Measurements from ENCODE around the gene MARVELD1. TPM values are rescaled to one million over a fixed set of nuclear protein-coding genes. Genes with fewer than 3 reads are reported as not detected.
A peak's percentile ranks its signal among the peaks of the same experiment; 100 is the strongest.

MARVELD1 gene
- total and polyA plus RNA-seq, 2 of the 13 experiments (the other 11 are each of a cell fraction or from before 2014, with no cell fraction given): not detected

GRCh38 chr10:97707134-97707861 is 6.2 kb upstream of the MARVELD1 start (continued):
- TF ChIP-seq ZBTB40 (IDR thresholded peaks at IDR 0.05) (no peak), ZBTB40 (CRISPR knock-in tag; IDR thresholded peaks at IDR 0.05) (no peak), HNF4G (IDR thresholded peaks at IDR 0.05; ENCODE audit: borderline replicate concordance, low read depth, low read length) (peak; percentile 93), HNF4G (CRISPR knock-in tag; IDR thresholded peaks at IDR 0.05; ENCODE audit: borderline replicate concordance, low read depth) (peak; percentile 92), ZNF263 (CRISPR knock-in tag; IDR thresholded peaks at IDR 0.05) (peak; percentile 76), BCL6 (CRISPR knock-in tag; IDR thresholded peaks at IDR 0.05) (peak; percentile 53), YEATS2 (CRISPR knock-in tag; IDR thresholded peaks at IDR 0.05; ENCODE audit: borderline replicate concordance) (no peak), ZNF687 (CRISPR knock-in tag; IDR thresholded peaks at IDR 0.05) (peak; percentile 96), ZFP82 (CRISPR knock-in tag; IDR thresholded peaks at IDR 0.05; ENCODE audit: borderline replicate concordance) (no peak), FOXA3 (CRISPR knock-in tag; IDR thresholded peaks at IDR 0.05) (peak; percentile 76), POLR2A (IDR thresholded peaks at IDR 0.05; ENCODE audit: insufficient read depth in 1 of 2, low read depth in 2 of 2, low read length in 2 of 2) (peak in 1 of 2 experiments; percentile 44; a peak in 1 of 4 replicates), THRA (CRISPR knock-in tag; IDR thresholded peaks at IDR 0.05; ENCODE audit: borderline replicate concordance) (peak; percentile 98; the same call in 1 of the 2 replicates), IKZF5 (CRISPR knock-in tag; IDR thresholded peaks at IDR 0.05) (no peak)

Data from HepG2 (cell line).